CD4-positive, CD25-positive, alpha-beta regulatory T cell (primary cell): ENCODE results near the gene NCK1. TPM values are rescaled to one million over a fixed set of nuclear protein-coding genes. Genes with fewer than 3 reads are reported as not detected.

Experiments used
- ATAC-seq, 2 donors: fragments of 150-1000 bp; cut with Tn5 transposase; one replicate each; pipeline ENCODE4 v1.10.0; 2021; ENCODE audit warnings: low read depth in 2 of 2, moderate number of reproducible peaks in 2 of 2, moderate library complexity in 1 of 2
- DNase-seq, 3 donors: peaks; one replicate each; pipeline versions ENCODE4 v3.0.0 to v3.0.0-alpha.2; 2012 to 2022; ENCODE audit warnings: mixed read lengths in 1 of 3
- H3K27ac ChIP-seq: one replicate; pipeline ENCODE4 v1.7.0; 2013; ENCODE audit warnings: mild to moderate bottlenecking, low read length; ENCODE audit not compliant: insufficient read depth, poor library complexity, severe bottlenecking
- H3K27me3 ChIP-seq: one replicate; pipeline ENCODE4 v1.7.0; 2013; ENCODE audit warnings: low read length; ENCODE audit not compliant: control insufficient read depth, insufficient read depth
- H3K36me3 ChIP-seq: one replicate; pipeline ENCODE4 v1.7.0; 2013; ENCODE audit warnings: mild to moderate bottlenecking, low read length, moderate library complexity; ENCODE audit not compliant: control insufficient read depth, insufficient read depth
- H3K4me1 ChIP-seq: 2 replicates; pipeline ENCODE4 v1.7.0; 2013; ENCODE audit warnings: mild to moderate bottlenecking, low read length; ENCODE audit not compliant: insufficient read depth, control insufficient read depth, poor library complexity, severe bottlenecking
- H3K4me3 ChIP-seq: one replicate; pipeline ENCODE4 v1.7.0; 2013; ENCODE audit warnings: low read depth, mild to moderate bottlenecking, low read length, moderate library complexity
- H3K9me3 ChIP-seq, 2 experiments: 1 replicate in 1 of 2; 2 replicates in 1 of 2; pipeline ENCODE4 v1.7.0; 2013; ENCODE audit warnings: low read length in 2 of 2, mild to moderate bottlenecking in 1 of 2, moderate library complexity in 1 of 2; ENCODE audit not compliant: control insufficient read depth in 2 of 2
- H3K27ac Mint-ChIP-seq, 3 donors: one replicate each; pipeline ENCODE4 v1.8.0; 2020 to 2022; ENCODE audit warnings: mild to moderate bottlenecking in 3 of 3, mixed read lengths in 3 of 3, moderate library complexity in 2 of 3
- H3K27me3 Mint-ChIP-seq: one replicate; pipeline ENCODE4 v1.8.0; 2022; ENCODE audit warnings: mild to moderate bottlenecking, mixed read lengths
- H3K36me3 Mint-ChIP-seq: one replicate; pipeline ENCODE4 v1.8.0; 2020; ENCODE audit warnings: mixed read lengths
- H3K4me1 Mint-ChIP-seq, 4 donors: one replicate each; pipeline ENCODE4 v1.8.0; 2020 to 2022; ENCODE audit warnings: mixed read lengths in 4 of 4, mild to moderate bottlenecking in 1 of 4
- H3K4me3 Mint-ChIP-seq, 4 donors: one replicate each; pipeline ENCODE4 v1.8.0; 2020 to 2022; ENCODE audit warnings: mild to moderate bottlenecking in 4 of 4, mixed read lengths in 4 of 4, moderate library complexity in 3 of 4
- H3K9me3 Mint-ChIP-seq, 7 donors: one replicate each; pipeline ENCODE4 v1.8.0; 2020 to 2022; ENCODE audit warnings: mixed read lengths in 7 of 7, mild to moderate bottlenecking in 3 of 7, moderate library complexity in 2 of 7
- polyA plus RNA-seq, 4 donors: library from polyadenylated mRNA; unstranded; fragments of 300-500 nt; fragmentation: Illumina TruSeq; gene quantifications; one replicate each; pipeline ENCODE4 v1.2.3, GENCODE V29; 2021
- total RNA-seq: library from RNA; stranded (reverse); gene quantifications from one replicate; pipeline ENCODE4 v1.2.3, GENCODE V29; 2022

NCK1 gene
- total and polyA plus RNA-seq, 5 donors from 2014 or later: 48.7 to 64.9 (median 55.4) TPM

DNA sequence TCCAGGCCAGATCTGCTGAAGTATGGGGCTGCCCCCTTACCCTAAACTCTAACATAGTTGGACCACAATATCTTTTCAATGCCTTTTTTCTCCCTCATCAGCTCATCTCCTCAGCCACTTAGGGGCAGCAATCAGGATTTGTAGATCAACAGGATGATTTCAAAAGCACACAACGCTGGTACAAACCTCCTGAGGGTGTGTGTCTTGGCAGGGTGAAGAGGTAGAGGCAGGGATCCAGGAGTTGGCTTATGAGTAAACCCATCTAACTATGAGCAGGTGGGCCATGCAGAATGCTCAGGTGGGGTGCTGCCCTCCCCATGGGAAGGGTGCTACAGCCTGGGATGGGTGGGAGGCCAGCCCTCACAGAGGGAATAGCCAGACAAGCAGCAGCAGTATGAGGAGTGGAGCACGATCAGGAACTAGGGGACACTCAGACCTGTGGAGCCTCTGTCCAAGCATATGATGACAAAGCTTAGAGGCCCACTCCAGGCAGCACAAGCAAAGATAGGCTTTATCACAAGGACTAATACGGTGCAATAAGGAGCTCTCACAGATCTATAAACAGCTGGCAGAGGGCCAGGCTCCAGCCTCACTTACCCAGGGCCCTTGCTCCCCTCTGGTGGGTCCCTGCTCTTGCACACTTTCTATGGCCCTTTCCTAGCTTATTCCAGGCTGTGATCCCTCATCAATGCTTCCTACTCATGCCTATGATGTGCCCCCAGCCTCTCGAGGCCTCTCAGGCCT lies 127.9 kb downstream of the NCK1 start:
- ATAC-seq: no peak
- Mint-ChIP-seq H3K27ac (peak overlapping the region in 2 of 3 donors; percentile 15 to 19), H3K9me3 (no peaks in the 10 kb centered on the region), H3K36me3 (peaks cover 1% of the 10 kb centered on the region), H3K27me3 (no peaks in the 10 kb centered on the region), H3K4me3 (no peak overlapping the region), H3K4me1 (peaks cover 0 to 10% (median under 1%) of the 10 kb centered on the region in 4 donors)
- Histone ChIP-seq H3K27me3 (no peaks in the 10 kb centered on the region), H3K4me3 (no peak overlapping the region), H3K9me3 (no peaks in the 10 kb centered on the region), H3K4me1 (peaks cover under 1% of the 10 kb centered on the region), H3K36me3 (no peaks in the 10 kb centered on the region), H3K27ac (no peak overlapping the region)
- DNase-seq: no peak

DNA sequence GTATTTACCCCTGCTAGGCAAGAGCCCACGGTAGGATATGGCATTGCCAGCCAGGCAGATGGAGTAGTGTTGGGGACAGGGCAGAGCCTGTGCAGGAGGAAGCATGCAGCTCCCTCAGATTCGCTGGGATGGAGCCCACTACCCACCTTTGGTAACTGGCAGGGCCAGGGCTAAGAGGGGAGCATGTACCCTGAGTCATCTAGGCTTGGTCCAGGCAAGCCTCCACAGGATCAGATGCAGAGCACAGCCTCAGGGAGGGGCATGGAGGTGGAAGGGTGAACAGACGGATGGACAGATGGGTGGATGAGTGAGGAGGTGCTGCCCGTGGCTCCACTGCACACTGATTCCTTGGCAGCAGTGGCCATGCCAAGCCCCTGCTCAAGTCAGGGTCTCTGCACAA lies 128.8 kb downstream of the NCK1 start:
- ATAC-seq (no peak), DNase-seq (no peak)
- H3K36me3 Mint-ChIP-seq: no peaks in the 10 kb centered on the region
- no peaks in the 10 kb centered on the region for H3K36me3 ChIP-seq
- H3K27me3 ChIP-seq: no peaks in the 10 kb centered on the region
- no peak overlapping the region for H3K4me3 ChIP-seq
- H3K9me3 Mint-ChIP-seq: no peaks in the 10 kb centered on the region
- no peaks in the 10 kb centered on the region for H3K9me3 ChIP-seq
- no peaks in the 10 kb centered on the region for H3K27me3 Mint-ChIP-seq
- peaks cover 0 to 7% (median 3%) of the 10 kb centered on the region in 4 donors for H3K4me1 Mint-ChIP-seq
- H3K27ac ChIP-seq: no peak overlapping the region
- no peaks in the 10 kb centered on the region for H3K4me1 ChIP-seq
- no peak overlapping the region for H3K4me3 Mint-ChIP-seq
- H3K27ac Mint-ChIP-seq: no peak overlapping the region

DNA sequence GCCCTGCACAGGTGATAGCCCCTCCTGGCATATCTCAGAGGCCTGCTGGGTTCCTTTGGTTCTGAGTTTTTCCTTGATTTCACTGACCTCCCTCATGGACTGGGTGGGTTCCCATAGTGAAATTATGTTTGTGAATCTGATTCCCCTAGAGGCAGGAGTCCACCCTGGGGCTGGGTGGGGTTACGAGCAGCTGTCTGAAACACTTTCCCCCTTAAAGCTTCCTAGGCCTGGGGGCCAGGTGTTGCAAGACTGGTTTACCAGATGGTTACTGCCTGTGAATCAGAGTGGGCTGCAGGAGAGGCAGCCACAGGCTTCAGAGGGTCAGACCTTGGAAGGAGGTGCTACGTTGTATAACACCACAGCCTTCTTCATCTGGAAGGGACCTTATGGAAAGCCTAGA lies 130.1 kb downstream of the NCK1 start:
- Histone ChIP-seq H3K27ac (no peak overlapping the region), H3K27me3 (no peaks in the 10 kb centered on the region), H3K4me3 (no peak overlapping the region), H3K4me1 (no peaks in the 10 kb centered on the region), H3K36me3 (no peaks in the 10 kb centered on the region), H3K9me3 (no peaks in the 10 kb centered on the region)
- Mint-ChIP-seq H3K36me3 (no peaks in the 10 kb centered on the region), H3K27ac (no peak overlapping the region), H3K4me3 (no peak overlapping the region), H3K27me3 (no peaks in the 10 kb centered on the region), H3K4me1 (peaks cover 0 to 13% (median 4%) of the 10 kb centered on the region in 4 donors), H3K9me3 (no peaks in the 10 kb centered on the region)
- ATAC-seq (no peak), DNase-seq (no peak)

DNA sequence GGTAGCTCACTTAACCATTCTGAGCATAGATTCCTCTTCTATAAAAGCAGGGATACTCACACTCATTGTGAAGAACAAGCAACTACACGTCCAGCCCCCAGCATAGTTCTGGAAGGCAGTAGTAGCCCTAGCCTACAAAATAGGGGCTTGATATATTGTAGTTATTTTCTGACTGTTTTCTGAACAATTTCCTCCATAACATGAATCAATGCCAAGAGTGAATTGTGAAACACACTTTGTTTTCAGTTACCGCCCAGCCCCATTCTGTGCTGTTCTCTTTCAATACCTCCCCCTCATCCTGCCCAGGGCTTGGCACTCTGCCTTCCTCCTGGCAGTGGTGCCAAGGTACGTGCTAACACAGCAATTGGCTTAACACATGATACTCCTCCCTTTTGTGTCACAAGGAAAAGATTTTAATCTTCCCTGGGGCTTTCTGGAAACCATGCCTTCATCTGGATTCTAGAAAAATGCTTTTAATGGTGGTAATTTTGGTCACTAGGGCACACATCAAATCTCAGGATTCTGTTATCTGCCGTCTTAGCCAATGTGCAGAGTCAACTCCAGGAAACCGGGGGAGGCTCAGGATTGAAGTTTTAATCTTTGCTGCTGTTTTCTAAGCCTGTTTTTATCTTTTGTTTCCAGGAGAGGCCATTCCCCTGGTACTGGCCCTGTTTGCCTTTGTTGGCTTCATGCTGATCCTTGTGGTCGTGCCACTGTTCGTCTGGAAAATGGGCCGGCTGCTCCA lies 132.9 kb downstream of the NCK1 start:
- no peak overlapping the region for H3K4me3 ChIP-seq
- H3K36me3 Mint-ChIP-seq: no peaks in the 10 kb centered on the region
- H3K27ac ChIP-seq: no peak overlapping the region
- H3K27me3 ChIP-seq: no peaks in the 10 kb centered on the region
- no peaks in the 10 kb centered on the region for H3K27me3 Mint-ChIP-seq
- ATAC-seq: no peak
- no peak overlapping the region for H3K4me3 Mint-ChIP-seq
- no peaks in the 10 kb centered on the region for H3K4me1 ChIP-seq
- DNase-seq: peak in 1 of 3 donors; percentile 48
- peaks cover 0 to 13% (median 4%) of the 10 kb centered on the region in 4 donors for H3K4me1 Mint-ChIP-seq
- H3K9me3 ChIP-seq: no peaks in the 10 kb centered on the region
- peak overlapping the region in 2 of 3 donors; percentile 32 to 43 for H3K27ac Mint-ChIP-seq
- no peaks in the 10 kb centered on the region for H3K9me3 Mint-ChIP-seq
- no peaks in the 10 kb centered on the region for H3K36me3 ChIP-seq

DNA sequence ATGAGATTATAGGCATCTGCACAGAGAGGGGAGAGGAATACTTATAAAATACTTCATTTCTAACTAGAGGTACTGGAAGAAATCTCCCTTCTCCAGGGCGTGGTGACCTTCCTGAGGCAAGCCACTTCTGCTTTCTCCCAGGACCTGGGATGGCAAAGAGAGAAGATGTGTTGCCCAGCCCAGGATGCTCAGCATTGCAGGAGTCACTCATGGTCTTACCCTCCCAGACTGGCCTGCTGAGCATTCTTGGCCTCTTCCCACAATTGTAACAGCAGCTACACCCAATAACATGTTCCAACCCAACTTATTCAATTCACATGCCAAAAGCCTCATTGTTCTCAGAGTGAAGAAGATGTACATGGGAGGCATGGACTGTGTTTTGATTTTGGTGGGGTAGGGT lies 133.6 kb downstream of the NCK1 start:
- Histone ChIP-seq H3K27ac (no peak overlapping the region), H3K9me3 (no peaks in the 10 kb centered on the region), H3K36me3 (no peaks in the 10 kb centered on the region), H3K4me1 (no peaks in the 10 kb centered on the region), H3K4me3 (no peak overlapping the region), H3K27me3 (no peaks in the 10 kb centered on the region)
- no peak overlapping the region for H3K4me3 Mint-ChIP-seq
- no peak overlapping the region for H3K27ac Mint-ChIP-seq
- no peak for ATAC-seq
- H3K36me3 Mint-ChIP-seq: no peaks in the 10 kb centered on the region
- H3K9me3 Mint-ChIP-seq: no peaks in the 10 kb centered on the region
- peaks cover 0 to 13% (median 4%) of the 10 kb centered on the region in 4 donors for H3K4me1 Mint-ChIP-seq
- H3K27me3 Mint-ChIP-seq: no peaks in the 10 kb centered on the region
- DNase-seq: no peak

Other genes starting within 250 kb of the NCK1 start
- 58.6 TPM for gene STAG1, start 109.8 kb upstream of the NCK1 start, total RNA-seq
- 10 to 100 TPM; 16.0 to 28.6 (median 20.8) TPM for gene STAG1, start 109.8 kb upstream of the NCK1 start, polyA plus RNA-seq
- 0.44 TPM for gene SLC35G2, start 43.1 kb upstream of the NCK1 start, total RNA-seq
- under 1 TPM in 2 of 4 donors, not detected in 2; 0.06 to 0.10 TPM for gene SLC35G2, start 43.1 kb upstream of the NCK1 start, polyA plus RNA-seq
- 2.8 TPM for gene IL20RB, start 95.8 kb downstream of the NCK1 start, total RNA-seq
- gene IL20RB, start 95.8 kb downstream of the NCK1 start, polyA plus RNA-seq: under 1 TPM in 3 of 4 donors, not detected in 1; 0.23 to 0.61 (median 0.42) TPM